ENCODE results near the gene SCFD1.
"Not testable (repeated sequence)": the region's sequence is repeated elsewhere in the genome, so short reads cannot be mapped to it uniquely, and the experiment has no call there.

Gene SCFD1

DNA sequence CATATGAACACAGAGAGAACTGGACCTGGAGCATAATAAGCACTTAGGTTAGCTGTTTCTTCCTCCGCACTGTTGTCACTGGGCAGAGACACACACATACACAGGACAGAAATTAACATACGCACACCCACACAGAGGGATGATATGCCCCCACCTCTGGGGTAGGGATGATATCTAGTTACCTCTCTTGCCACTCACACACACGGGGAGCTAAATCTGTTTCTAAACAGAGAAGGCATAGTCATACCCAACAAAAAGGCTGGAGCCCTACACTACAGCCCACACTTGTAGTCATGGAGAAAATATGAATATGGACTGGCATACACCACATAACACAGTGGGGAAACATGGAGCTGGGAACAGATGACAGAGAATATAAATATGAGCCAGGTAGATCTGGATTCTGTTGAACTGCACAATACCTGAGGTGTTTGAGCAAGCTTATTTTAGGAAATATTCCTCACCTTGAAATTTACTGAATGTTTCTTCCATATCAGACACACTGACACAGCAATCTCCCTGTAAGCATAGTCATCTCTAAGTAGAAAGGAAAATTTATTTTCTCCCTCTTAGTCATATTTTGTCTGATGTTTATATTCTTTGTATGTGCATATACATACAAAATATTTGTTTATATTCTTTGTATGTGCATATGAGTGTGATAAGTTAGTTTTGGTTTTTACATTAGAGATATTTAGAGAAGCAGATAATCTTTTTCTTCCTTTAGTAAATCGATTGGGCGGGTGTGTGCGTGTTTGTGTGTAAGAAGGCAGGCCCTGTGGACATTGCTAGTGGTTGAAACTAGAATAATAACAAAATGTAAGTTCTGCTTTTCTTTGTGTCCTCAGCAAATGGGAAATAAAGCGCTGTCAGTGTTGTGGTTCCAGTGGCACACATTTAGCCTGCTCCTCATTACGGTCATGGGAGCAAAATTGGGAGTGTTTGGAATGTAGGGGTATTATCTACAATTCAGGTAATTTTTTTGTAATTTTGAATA lies 20.9 kb upstream of the SCFD1 start:
- H3K4me3 ChIP-seq (ENCODE audit: low read length) = no peak overlapping the region
- no peak for DNase-seq (ENCODE audit: low read depth)
- TF ChIP-seq, protein P1, sequence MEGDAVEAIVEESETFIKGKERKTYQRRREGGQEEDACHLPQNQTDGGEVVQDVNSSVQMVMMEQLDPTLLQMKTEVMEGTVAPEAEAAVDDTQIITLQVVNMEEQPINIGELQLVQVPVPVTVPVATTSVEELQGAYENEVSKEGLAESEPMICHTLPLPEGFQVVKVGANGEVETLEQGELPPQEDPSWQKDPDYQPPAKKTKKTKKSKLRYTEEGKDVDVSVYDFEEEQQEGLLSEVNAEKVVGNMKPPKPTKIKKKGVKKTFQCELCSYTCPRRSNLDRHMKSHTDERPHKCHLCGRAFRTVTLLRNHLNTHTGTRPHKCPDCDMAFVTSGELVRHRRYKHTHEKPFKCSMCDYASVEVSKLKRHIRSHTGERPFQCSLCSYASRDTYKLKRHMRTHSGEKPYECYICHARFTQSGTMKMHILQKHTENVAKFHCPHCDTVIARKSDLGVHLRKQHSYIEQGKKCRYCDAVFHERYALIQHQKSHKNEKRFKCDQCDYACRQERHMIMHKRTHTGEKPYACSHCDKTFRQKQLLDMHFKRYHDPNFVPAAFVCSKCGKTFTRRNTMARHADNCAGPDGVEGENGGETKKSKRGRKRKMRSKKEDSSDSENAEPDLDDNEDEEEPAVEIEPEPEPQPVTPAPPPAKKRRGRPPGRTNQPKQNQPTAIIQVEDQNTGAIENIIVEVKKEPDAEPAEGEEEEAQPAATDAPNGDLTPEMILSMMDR (conservative IDR thresholded peaks at IDR 0.05; ENCODE audit: low read depth, low read length) = no peak

DNA sequence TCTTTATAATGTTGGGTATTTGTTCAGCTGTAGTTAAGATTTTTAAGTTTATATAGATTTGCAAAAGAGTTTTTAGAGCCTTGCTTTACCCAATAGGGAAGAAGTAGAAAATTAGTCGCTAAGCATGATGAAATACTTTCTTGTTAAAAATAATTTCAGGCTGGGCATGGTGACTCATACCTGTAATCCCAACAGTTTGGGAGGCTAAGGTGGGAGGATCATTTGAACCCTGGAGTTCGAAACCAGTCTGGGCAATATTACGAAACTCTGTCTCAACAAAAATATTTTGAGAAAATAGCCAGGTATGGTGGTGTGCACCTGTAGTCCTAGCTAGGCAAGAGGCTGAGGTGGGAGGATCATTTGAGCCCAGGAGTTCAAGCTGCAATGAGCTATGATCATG lies 18.7 kb upstream of the SCFD1 start:
- no peak for DNase-seq (ENCODE audit: low read depth)
- TF ChIP-seq, protein P1 (conservative IDR thresholded peaks at IDR 0.05; ENCODE audit: low read depth, low read length) = no peak
- no peak overlapping the region for H3K4me3 ChIP-seq (ENCODE audit: low read length)

DNA sequence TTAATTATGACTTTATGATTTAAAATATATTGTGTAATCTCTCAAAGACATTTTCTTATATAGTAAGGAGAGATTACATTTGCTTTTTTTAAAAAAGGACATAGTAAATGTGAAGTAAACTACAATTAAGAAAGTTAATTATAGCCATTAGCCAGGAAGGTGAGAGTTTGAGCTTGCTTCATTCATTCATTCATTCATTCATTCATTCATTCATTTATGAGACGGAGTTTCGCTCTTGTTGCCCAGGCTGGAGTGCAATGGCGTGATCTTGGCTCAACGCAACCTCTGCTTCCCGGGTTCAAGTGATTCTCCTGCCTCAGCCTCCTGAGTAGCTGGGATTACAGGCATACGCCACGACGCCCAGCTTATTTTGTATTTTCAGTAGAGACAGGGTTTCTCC lies 17.4 kb upstream of the SCFD1 start:
- H3K4me3 ChIP-seq (ENCODE audit: low read length) = not testable (repeated sequence)

DNA sequence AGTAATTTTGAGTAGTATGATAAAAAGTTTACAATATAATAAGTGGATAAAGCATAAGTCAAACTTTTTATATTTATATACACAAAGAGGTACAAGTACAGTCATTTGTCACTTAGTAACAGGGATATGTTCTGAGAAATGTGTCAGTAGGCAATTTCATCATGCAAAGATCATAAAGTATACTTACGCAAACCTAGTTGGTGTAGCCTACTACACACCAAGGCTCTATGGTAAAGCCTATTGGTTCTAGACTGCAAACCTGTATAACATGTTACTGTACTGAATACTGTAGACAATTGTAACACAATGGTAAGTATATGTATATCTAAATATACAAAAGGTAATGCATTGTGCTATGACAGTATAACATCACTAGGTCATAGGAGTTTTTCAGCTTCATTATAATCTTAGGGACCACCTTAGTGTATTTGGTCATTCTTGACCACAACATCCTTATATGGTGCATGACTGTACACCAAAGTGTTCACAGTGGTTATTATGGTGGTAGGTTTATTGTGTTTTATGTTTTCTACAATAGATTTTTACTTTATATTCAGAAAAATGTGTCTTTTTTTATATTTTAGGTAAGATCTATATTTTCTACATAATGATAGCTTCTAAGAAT lies 14.9 kb upstream of the SCFD1 start:
- H3K4me3 ChIP-seq (ENCODE audit: low read length) = no peak overlapping the region
- TF ChIP-seq, protein P1 (conservative IDR thresholded peaks at IDR 0.05; ENCODE audit: low read depth, low read length) = no peak
- DNase-seq (ENCODE audit: low read depth) = no peak

More for the DNA sequence above, 17.4 kb upstream of the SCFD1 start:
- not testable (repeated sequence) for DNase-seq (ENCODE audit: low read depth)

DNA sequence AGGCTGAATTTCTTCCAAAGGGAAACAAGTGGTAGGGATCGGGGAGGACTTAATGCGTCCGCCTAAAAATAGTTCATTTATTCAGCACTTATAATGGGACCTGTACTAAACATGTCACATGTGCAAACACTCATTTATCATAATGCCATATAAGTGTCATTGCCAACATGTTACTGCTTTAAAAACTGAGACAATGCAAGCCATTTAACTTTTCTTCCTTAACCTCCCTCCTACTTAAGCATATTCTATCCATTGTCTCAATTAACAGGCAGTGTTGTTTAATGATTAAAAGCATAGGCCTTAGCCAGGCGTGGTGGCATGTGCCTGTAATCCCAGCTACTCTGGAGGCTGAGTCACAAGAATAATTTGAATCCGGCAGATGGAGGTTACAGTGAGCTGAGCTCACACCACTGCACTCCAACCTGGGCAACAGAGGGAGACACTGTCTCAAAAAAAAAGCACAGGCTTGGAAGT lies 13.5 kb upstream of the SCFD1 start:
- peak; percentile 25 for DNase-seq (ENCODE audit: low read depth)
- TF ChIP-seq, protein P1 (conservative IDR thresholded peaks at IDR 0.05; ENCODE audit: low read depth, low read length) = peak; percentile 18
- no peak overlapping the region for H3K4me3 ChIP-seq (ENCODE audit: low read length)

DNA sequence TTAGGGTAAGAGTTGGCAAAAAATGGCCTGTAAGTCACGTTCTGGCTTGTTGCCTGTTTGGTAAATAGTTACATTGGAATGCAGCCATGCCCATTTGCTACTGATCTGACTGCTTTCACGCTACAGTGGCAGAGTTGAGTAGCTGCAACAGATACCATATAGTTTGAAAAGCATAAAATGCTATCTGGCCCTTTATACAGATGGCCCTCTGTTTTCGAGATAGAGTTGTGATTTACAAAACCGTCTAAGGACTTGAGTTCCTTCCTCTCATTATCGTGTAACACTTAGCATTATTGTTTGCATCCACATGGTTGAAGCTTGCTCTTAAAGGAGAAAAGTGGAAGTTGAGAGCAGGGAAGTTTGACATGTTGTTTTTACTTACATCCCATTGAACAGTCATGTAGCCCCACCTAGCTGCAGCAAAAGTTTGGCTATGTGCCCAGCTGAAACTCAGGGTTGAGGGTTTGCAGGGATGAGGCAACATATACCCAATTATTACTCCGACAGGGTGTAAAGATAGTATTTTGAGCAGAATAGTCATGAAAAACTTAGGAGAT lies 11.3 kb upstream of the SCFD1 start:
- peak; percentile 17 for DNase-seq (ENCODE audit: low read depth)
- TF ChIP-seq, protein P1 (conservative IDR thresholded peaks at IDR 0.05; ENCODE audit: low read depth, low read length) = peak; percentile 32
- H3K4me3 ChIP-seq (ENCODE audit: low read length) = no peak overlapping the region

DNA sequence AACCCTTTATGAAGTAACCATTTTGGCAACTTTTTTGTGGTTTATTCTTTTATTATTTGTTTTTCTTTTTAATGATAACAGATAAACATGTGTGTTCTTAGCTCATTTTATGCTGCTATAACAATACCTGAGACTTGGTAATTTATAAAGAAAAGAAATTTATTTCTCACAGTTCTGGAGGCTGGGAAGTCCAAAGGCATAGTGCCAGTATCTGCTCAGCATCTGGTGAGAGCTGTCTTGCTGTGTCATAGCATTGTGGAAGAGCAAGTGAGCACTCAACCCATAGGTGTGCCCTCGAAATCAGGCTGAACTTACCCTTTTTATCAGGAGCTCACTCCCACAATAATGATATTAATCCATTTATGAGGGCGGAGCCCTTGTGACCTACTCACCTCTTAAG lies 8.0 kb upstream of the SCFD1 start:
- no peak for DNase-seq (ENCODE audit: low read depth)
- TF ChIP-seq, protein P1 (conservative IDR thresholded peaks at IDR 0.05; ENCODE audit: low read depth, low read length) = no peak
- H3K4me3 ChIP-seq (ENCODE audit: low read length) = no peak overlapping the region

Data from retinal pigment epithelial cell (primary cell).